ENCODE measurements around the gene CCDC148.

CCDC148 gene

DNA sequence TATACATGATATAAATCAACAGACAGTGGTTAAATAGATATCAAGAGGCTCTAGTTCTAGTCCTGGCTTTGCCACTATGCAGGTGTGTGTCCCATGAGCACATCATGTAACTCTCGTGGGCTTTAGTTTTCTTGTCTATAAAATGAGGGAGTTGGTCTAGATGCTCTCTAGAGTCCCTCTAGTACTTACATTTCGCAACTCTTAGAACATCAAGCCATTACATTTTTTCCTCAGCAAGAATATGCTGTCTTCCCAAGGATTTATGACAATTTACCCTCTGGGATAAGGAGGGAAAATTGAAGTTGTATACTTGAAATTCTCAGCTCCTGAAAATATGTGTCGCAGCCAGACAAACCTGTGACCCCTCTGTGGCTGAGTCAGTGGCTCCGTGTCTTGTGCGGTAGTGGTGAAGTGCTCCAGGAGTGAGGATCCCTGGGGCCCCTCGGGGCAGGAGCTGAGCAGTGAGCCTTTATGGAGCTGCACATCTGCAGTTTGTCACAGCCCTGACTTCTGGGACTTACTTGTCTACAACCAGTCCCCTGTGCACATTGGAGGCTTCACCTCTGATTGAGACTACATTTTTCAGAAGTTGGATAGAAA is 7.0 kb upstream of the CCDC148 start:
- CTCF ChIA-PET, result interaction anchor here (0.8 to 2.6 kb wide), 4 partner anchors 11 to 291 kb away, joined by 3 to 11 read pairs (median 8); no protein-coding TSS in a partner anchor

DNA sequence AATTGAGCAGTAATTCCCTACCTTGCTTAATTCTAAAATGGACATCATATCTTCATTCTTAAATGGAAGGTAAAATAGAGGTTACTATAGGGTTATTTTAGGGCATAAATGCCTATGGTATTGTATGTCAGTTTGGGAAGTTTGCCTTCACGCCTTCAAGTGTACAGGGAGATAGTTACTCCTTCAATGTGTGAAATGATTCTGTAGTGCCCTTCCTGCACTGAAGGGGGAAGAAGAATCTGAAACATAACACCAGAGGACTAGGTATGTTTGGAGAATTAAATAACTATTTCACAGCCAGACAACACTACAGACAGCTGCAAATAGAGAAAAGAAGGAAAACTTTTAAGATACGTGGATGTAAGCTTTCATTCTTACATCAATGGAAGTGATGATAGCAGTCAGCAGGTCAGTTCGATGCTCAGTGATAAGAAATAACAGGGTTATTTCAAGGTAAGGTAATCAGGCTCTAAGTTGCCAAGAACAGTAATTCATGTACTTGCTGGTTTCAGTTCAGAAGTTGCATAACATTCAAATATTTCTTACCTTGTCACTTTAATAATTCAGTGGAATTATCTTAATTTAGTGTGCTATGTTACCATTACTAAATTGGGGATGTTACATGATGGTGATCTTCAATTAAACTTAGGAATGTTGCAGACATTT is 4.2 kb upstream of the CCDC148 start:
- ChIA-PET CTCF (no interaction called here), POLR2A (no interaction called here)
- H3K4me3 ChIP-seq (ENCODE audit: low read depth, low read length), result no peak overlapping the region
- DNase-seq (ENCODE audit: low read depth, low spot score), result no peak
- TF ChIP-seq, protein P1, sequence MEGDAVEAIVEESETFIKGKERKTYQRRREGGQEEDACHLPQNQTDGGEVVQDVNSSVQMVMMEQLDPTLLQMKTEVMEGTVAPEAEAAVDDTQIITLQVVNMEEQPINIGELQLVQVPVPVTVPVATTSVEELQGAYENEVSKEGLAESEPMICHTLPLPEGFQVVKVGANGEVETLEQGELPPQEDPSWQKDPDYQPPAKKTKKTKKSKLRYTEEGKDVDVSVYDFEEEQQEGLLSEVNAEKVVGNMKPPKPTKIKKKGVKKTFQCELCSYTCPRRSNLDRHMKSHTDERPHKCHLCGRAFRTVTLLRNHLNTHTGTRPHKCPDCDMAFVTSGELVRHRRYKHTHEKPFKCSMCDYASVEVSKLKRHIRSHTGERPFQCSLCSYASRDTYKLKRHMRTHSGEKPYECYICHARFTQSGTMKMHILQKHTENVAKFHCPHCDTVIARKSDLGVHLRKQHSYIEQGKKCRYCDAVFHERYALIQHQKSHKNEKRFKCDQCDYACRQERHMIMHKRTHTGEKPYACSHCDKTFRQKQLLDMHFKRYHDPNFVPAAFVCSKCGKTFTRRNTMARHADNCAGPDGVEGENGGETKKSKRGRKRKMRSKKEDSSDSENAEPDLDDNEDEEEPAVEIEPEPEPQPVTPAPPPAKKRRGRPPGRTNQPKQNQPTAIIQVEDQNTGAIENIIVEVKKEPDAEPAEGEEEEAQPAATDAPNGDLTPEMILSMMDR (IDR thresholded peaks at IDR 0.05; ENCODE audit: insufficient read depth, low read length, missing control alignments), result peak; percentile 29

More for the DNA sequence above, 7.0 kb upstream of the CCDC148 start:
- POLR2A ChIA-PET, result no interaction called here
- no peak for DNase-seq (ENCODE audit: low read depth, low spot score)
- no peak overlapping the region for H3K4me3 ChIP-seq (ENCODE audit: low read depth, low read length)
- TF ChIP-seq, protein P1 (IDR thresholded peaks at IDR 0.05; ENCODE audit: insufficient read depth, low read length, missing control alignments), result no peak

DNA sequence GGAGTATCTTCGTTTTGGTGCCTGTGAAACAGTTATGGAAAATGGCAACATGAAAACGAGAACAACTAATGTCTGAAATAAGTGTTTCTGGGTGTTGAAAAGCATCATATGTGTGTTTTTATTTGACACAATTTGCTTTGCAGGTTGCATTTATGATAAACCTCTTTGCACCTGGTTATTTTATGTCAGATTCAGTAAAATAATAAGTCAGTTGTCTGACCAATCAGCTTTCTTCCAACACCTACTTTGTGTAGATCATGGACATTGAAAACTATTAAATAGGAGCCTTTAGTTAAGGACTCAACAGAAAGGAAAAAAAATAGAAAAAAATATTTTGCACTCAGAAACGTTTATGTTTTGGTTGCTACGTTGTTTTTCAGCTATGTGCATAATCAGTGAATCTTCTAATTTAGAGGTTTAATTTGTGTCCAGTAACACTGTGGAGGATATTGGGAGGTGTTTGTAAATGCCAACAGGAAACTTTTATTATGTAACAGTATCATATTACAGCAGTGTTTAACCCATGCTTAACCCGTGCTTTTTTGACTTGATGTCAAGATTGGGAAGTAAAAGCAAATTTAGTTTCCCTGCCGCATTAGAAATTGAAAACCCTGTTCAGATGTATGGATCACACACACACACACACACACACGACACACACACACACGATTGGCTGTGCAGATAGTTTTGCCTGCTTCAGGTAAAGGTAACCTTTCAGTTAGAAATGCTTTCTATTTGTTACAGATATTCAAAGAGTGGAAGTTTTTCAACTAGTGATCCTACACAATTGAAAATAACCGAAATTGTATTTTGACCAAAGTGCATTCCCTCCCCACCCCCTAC is 2.8 kb upstream of the CCDC148 start:
- ChIA-PET POLR2A (no interaction called here), CTCF (interaction anchor here (0.7 to 3.3 kb wide), 4 partner anchors 9 to 295 kb away, joined by 3 to 20 read pairs (median 7); no protein-coding TSS in a partner anchor)
- peak overlapping the region; percentile 82 for H3K4me3 ChIP-seq (ENCODE audit: low read depth, low read length)
- DNase-seq (ENCODE audit: low read depth, low spot score), result no peak
- TF ChIP-seq, protein P1 (IDR thresholded peaks at IDR 0.05; ENCODE audit: insufficient read depth, low read length, missing control alignments), result no peak

DNA sequence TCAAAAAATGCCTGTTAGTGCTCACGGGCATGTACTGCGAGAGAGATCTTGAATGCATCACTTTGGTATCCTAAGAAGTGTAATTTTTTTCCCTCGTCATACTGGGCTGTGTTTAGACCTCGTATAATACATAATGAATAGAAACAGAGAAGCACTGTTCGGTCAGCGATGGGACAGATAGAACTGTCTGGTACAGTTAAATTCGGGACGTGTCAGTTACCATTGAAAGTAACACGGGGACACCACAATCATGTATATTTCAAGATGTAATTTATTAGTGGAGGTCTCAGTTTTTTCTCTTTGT is 2.0 kb upstream of the CCDC148 start:
- TF ChIP-seq, protein P1 (IDR thresholded peaks at IDR 0.05; ENCODE audit: insufficient read depth, low read length, missing control alignments), result no peak
- POLR2A ChIA-PET, result interaction anchor here (1.0 kb wide), 2 partner anchors 44 to 186 kb away, joined by 3 to 4 read pairs; no protein-coding TSS in a partner anchor
- H3K4me3 ChIP-seq (ENCODE audit: low read depth, low read length), result peak overlapping the region; percentile 82
- CTCF ChIA-PET, result interaction anchor here (0.7 to 3.3 kb wide), 7 partner anchors 10 to 296 kb away, joined by 3 to 20 read pairs (median 4); no protein-coding TSS in a partner anchor
- no peak for DNase-seq (ENCODE audit: low read depth, low spot score)

DNA sequence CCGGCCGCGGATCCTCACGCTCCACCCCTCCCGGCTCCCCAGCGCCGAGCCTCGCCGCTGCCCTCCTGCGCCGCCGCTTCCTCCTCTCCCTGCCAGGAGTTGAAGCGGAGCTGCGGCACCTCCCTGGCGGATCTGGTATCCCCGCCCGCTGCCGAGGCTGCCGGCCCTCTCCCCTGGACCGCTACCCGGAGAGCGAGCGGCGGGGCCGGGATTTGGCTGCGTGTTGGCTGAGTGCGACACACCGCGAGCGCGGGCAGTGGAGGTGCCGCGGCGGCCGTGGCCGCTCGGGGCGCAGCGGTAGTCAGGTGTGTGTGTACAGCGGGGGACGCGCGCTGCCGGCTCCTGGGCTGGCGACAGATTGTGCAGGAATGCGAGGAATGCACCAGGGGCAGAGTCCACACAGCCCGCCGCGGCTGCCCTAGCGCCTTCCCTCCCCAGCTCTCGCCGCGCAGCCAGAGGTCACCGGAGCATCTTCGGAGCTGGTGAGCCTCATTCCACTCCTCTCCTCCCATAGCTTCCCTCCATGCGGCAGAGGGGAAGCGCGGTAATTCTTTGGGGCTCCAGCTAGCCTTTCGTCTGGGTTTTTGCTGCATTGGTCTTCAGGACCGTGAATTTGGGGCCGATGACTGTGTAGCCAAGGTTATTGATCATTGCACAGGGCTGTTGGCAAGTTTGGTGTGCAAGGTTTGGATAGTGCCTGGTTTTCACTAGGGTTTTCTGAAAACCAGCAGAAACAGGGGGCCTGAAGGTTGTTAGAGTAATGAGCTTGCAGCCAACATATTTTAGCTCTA is 1.5 kb upstream of the CCDC148 start:
- TF ChIP-seq, protein P1 (IDR thresholded peaks at IDR 0.05; ENCODE audit: insufficient read depth, low read length, missing control alignments), result peak; percentile 32
- DNase-seq (ENCODE audit: low read depth, low spot score), result no peak
- POLR2A ChIA-PET, result interaction anchor here (1.0 kb wide), 2 partner anchors 45 to 186 kb away, joined by 3 to 4 read pairs; no protein-coding TSS in a partner anchor
- H3K4me3 ChIP-seq (ENCODE audit: low read depth, low read length), result peak overlapping the region; percentile 82
- CTCF ChIA-PET, result interaction anchor here (0.7 to 3.3 kb wide), 10 partner anchors 9 to 296 kb away, joined by 3 to 20 read pairs (median 4); no protein-coding TSS in a partner anchor
